ENCODE data around the gene ARSA. TPM values are rescaled to one million over a fixed set of nuclear protein-coding genes. Genes with fewer than 3 reads are reported as not detected.

The ARSA gene
- total and polyA plus RNA-seq, 2 of the 13 experiments (the other 11 are each of a cell fraction or from before 2014, with no cell fraction given), result 9.0 to 11.5 TPM

DNA sequence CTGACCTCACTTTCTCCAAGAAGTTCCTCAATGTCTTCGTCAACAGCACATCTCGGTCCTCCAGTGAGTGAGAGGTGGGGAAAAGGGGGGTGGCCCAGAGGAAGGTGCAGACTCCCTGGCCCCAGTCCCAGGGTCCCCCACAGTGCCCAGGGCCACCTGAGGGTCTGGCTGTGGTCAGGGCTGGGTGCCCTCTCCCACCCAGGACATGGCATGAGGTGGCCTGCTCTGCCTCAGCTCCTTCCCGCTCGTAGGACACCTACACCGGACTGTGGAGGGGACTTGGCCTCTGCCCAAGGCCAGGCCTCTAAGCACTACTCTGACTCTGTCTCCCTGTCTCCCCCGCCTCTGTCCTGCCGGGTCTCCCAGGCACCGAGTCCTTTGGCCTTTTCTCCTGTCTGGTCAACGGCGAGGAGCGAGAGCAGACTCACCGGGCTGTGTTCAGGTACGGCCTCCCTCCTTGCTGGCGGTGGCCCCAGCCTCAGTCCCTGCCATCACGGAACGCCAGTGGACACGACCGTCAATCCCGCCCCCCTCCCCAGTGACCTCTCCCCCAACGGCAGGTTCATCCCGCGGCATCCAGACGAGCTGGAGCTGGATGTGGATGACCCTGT, 22.8 kb downstream of the ARSA start:
- TF ChIP-seq IRF2 (CRISPR knock-in tag; IDR thresholded peaks at IDR 0.05), result no peak
- TF ChIP-seq, protein P1, sequence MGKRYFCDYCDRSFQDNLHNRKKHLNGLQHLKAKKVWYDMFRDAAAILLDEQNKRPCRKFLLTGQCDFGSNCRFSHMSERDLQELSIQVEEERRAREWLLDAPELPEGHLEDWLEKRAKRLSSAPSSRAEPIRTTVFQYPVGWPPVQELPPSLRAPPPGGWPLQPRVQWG (CRISPR knock-in tag; IDR thresholded peaks at IDR 0.05; ENCODE audit: borderline replicate concordance, low read depth), result no peak
- no peak for TF ChIP-seq CCAR2 (optimal IDR thresholded peaks at IDR 0.05; ENCODE audit: low read depth, low read length)
- no peak for TF ChIP-seq SATB2 (CRISPR knock-in tag; IDR thresholded peaks at IDR 0.05)
- TF ChIP-seq CREB3 (CRISPR knock-in tag; IDR thresholded peaks at IDR 0.05), result no peak
- no peak for TF ChIP-seq JARID2 (CRISPR knock-in tag; IDR thresholded peaks at IDR 0.05; ENCODE audit: insufficient replicate concordance)
- no peak for TF ChIP-seq EHMT2 (IDR thresholded peaks at IDR 0.05; ENCODE audit: borderline replicate concordance, low read depth, low read length)
- no peak for TF ChIP-seq ZNF34 (CRISPR knock-in tag; IDR thresholded peaks at IDR 0.05; ENCODE audit: borderline replicate concordance)
- TF ChIP-seq, protein P2, sequence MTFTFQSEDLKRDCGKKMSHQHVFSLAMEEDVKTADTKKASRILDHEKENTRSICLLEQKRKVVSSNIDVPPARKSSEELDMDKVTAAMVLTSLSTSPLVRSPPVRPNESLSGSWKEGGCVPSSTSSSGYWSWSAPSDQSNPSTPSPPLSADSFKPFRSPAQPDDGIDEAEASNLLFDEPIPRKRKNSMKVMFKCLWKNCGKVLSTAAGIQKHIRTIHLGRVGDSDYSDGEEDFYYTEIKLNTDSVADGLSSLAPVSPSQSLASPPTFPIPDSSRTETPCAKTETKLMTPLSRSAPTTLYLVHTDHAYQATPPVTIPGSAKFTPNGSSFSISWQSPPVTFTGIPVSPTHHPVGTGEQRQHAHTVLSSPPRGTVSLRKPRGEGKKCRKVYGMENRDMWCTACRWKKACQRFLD (CRISPR knock-in tag; IDR thresholded peaks at IDR 0.05; ENCODE audit: borderline replicate concordance), result no peak
- no peak for TF ChIP-seq GATAD2A (CRISPR knock-in tag; IDR thresholded peaks at IDR 0.05)
- no peak for TF ChIP-seq SP1 (IDR thresholded peaks at IDR 0.05)
- no peak for TF ChIP-seq SP1 (CRISPR knock-in tag; IDR thresholded peaks at IDR 0.05)
- no peak for TF ChIP-seq ZNF451 (CRISPR knock-in tag; IDR thresholded peaks at IDR 0.05)
- ATAC-seq, result no peak
- WGBS (ENCODE audit: low lambda C conversion rate), result 89% methylated on average over 20 of the region's 23 CpGs
- intact Hi-C loops (cut with micrococcal nuclease; ENCODE audit: unreplicated experiment) (no loop called here), in situ Hi-C loops (cut with HindIII; ENCODE audit: extremely low pct_ligation_motif_present, low pct_unique_long_range_greater_than_20kb) (no loop called here)
- Histone ChIP-seq H4K20me1 (ENCODE audit: insufficient read depth, low read length) (no peaks in the 10 kb centered on the region), H3K36me3 (replicated peaks in 1 of 2; ENCODE audit: control insufficient read depth in 1 of 2, insufficient read depth in 2 of 2, low read length in 2 of 2) (no peaks in the 10 kb centered on the region), H3K27ac (ENCODE audit: extremely low read length, insufficient read depth, low read length) (no peak overlapping the region), H3K4me3 (replicated peaks in 1 of 3; ENCODE audit: insufficient read depth in 1 of 3, low read depth in 2 of 3, low read length in 3 of 3) (no peak overlapping the region), H3K9ac (ENCODE audit: insufficient read depth, low read depth, low read length) (no peak overlapping the region), H3K9me3 (ENCODE audit: low read length) (no peaks in the 10 kb centered on the region), H3K4me1 (ENCODE audit: insufficient read depth, low read length) (peaks cover 9% of the 10 kb centered on the region; the same call in 1 of the 2 replicates), H3K27me3 (ENCODE audit: control insufficient read depth in 1 of 2, insufficient read depth in 2 of 2, low read length in 2 of 2) (peaks cover 0 to 3% of the 10 kb centered on the region in 2 experiments; a peak in 2 of 5 replicates), H2AFZ (ENCODE audit: low read length) (no peak overlapping the region), H3K79me2 (ENCODE audit: insufficient read depth, low read length) (no peaks in the 10 kb centered on the region), H3K4me2 (ENCODE audit: low read depth, low read length) (no peak overlapping the region)
- no TSS peak for BruUV-seq (replicated peaks)
- CTCF ChIA-PET (ENCODE audit: low intra/inter-chr PET ratio, low total read pairs), result no interaction called here
- POLR2A ChIA-PET, result no interaction called here
- no peak for FAIRE-seq
- DNase-seq (ENCODE audit: low spot score), result no peak

Measured in HepG2 (cell line).